IPS-20b (cell line): ENCODE results near the gene EMILIN2.

Experiments
- H3K27ac ChIP-seq: one replicate; pipeline ENCODE4 v1.5.1; 2013; ENCODE audit warnings: low read length
- H3K27me3 ChIP-seq: 2 replicates; pipeline ENCODE4 v1.6.1; 2013; ENCODE audit warnings: mild to moderate bottlenecking, low read length, inconsistent platforms; ENCODE audit not compliant: insufficient read depth
- H3K36me3 ChIP-seq: 2 replicates; pipeline ENCODE4 v1.6.1; 2013; ENCODE audit warnings: low read depth, mild to moderate bottlenecking, inconsistent platforms, low read length, moderate library complexity; ENCODE audit not compliant: insufficient read depth
- H3K4me1 ChIP-seq: 2 replicates; pipeline ENCODE4 v1.6.1; 2013; ENCODE audit warnings: mild to moderate bottlenecking, control low read depth, inconsistent platforms, low read length, moderate library complexity; ENCODE audit not compliant: insufficient read depth
- H3K4me3 ChIP-seq: 2 replicates; pipeline ENCODE4 v1.5.1; 2013; ENCODE audit warnings: mild to moderate bottlenecking, low read length, inconsistent platforms
- H3K9ac ChIP-seq: 2 replicates; pipeline ENCODE4 v1.6.1; 2013; ENCODE audit warnings: low read depth, mild to moderate bottlenecking, inconsistent platforms, low read length, moderate library complexity
- H3K9me3 ChIP-seq: 2 replicates; pipeline ENCODE4 v1.6.1; 2013; ENCODE audit warnings: mild to moderate bottlenecking, low read depth, low read length, inconsistent platforms; ENCODE audit not compliant: insufficient read depth

The EMILIN2 gene

DNA sequence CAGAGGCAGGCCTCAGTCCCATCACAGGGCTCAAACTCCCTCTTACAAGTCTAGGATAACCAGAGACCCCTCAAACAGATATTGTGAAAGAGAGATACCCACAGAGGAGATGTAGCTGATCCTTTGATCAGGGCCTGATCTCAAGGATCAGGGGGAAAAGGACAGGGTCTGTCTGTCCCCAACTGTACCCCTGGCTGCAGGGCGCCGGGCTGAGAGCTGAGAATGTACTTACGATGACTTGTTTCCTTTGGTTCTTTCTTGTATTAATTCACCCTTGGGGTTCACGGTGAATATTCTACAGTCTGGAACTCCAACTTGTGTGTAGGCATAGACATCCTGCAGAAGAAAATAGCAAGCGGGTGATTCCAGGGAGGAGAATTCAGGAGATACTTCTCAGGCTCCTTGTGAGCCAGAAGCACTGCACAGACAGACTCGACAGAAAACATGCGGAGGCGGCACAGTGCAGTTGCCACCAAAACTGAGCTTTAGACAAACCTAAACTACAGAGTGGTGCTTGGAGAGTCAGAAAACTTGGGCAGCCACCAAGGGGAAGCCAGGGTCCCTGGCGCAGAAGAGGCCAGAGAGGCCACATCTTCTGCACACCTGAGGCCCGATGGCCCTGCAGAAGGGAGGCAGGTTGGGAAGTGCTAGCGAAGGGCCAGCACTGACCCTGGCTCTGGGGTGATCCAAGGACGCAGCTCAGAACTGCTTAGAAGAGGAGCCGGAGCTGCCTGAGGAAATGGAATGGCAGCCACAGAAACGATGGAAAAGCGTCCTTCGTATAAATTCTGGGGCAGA is 73.9 kb downstream of the EMILIN2 start:
- no peaks in the 10 kb centered on the region for H3K9me3 ChIP-seq
- peaks cover 70% of the 10 kb centered on the region for H3K36me3 ChIP-seq
- no peak overlapping the region for H3K27ac ChIP-seq
- H3K4me3 ChIP-seq, result no peak overlapping the region
- H3K9ac ChIP-seq, result no peak overlapping the region
- H3K27me3 ChIP-seq, result no peaks in the 10 kb centered on the region
- peaks cover 19% of the 10 kb centered on the region; the same call in 1 of the 2 replicates for H3K4me1 ChIP-seq

DNA sequence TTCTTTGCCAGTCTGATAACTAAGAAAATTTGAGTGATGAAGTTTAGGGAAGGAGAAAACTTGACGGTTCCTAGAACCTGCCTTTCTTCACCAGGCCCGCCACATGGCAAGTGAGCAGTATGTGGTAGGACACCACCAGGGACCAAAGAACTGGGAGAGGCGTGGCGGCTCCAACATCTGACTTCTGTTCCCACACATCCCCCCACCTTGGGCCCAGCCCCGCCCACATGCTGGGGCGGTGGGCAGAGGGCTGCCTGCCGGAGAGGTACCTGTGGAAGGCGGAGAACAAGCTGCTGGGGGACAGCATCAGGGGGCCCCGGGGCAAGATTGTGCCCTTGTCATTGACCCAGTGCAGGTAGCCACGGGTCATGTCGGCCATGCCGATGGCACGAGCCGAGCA is 75.0 kb downstream of the EMILIN2 start:
- H3K4me3 ChIP-seq, result no peak overlapping the region
- H3K27ac ChIP-seq, result no peak overlapping the region
- no peaks in the 10 kb centered on the region for H3K9me3 ChIP-seq
- H3K36me3 ChIP-seq, result peaks cover 77% of the 10 kb centered on the region
- no peaks in the 10 kb centered on the region for H3K27me3 ChIP-seq
- H3K4me1 ChIP-seq, result peaks cover 11% of the 10 kb centered on the region; the same call in 1 of the 2 replicates
- H3K9ac ChIP-seq, result no peak overlapping the region

DNA sequence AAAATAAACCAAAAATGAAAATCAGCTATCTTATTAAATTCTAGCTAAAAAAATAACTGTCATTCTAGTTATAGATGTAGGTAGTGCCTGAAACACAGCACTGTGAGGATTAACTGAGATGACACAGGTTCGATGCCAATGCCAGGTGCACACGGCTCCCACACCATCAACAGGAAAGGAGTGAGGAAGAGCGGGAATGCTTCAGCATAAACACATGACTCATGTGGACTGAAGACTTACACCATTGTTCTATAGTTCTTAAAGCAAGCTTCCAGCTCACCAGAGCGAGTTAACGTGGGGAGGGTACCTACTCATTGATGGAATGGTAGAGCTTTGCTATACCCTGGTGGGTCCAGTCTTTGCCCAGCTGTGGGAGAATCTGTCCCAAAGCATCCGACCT is 76.7 kb downstream of the EMILIN2 start:
- Histone ChIP-seq H3K4me1 (no peaks in the 10 kb centered on the region; the same call in 1 of the 2 replicates), H3K27me3 (no peaks in the 10 kb centered on the region), H3K27ac (no peak overlapping the region), H3K9ac (no peak overlapping the region), H3K4me3 (no peak overlapping the region), H3K36me3 (peaks cover 90% of the 10 kb centered on the region), H3K9me3 (no peaks in the 10 kb centered on the region)

DNA sequence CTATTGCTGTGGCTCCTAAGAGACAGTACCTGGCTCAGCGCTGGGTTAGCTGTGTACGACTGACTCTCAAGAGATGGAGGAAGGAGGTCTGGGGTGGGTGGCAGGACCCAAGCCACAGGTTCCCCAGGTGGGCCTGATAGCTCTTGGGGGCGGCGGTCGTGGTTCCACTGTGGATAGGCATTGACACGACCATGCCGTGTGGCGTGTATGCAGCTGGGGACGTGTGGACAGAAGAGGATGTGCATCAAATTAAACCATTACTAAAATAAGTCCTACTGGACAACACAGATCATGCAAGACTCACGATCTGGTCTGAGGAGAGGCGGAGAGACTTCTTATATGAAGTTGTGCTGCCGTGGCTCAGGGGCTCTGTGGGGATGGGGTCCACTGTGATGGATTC is 78.1 kb downstream of the EMILIN2 start:
- no peak overlapping the region for H3K27ac ChIP-seq
- no peaks in the 10 kb centered on the region for H3K27me3 ChIP-seq
- H3K36me3 ChIP-seq, result peaks cover 91% of the 10 kb centered on the region
- no peak overlapping the region for H3K4me3 ChIP-seq
- no peaks in the 10 kb centered on the region for H3K4me1 ChIP-seq
- H3K9ac ChIP-seq, result no peak overlapping the region
- no peaks in the 10 kb centered on the region for H3K9me3 ChIP-seq

DNA sequence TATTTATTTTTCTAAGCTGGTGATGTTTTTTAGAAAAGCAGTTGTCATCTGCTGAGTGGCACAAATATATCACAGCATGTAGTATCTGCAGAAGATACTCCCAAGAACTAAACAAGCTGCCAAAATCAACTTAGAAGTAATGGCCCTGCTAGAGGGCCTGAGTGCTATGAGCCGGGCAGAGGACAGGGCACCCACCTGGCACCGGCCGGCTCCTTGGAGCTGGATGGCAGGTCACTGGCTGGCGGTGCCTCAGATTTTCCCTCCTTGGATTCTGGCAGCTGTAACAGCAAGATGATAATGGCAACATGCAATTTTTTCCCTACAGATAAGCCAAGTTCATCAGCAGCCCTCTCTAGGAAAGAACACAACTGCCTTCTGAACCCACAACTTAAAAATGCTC is 79.7 kb downstream of the EMILIN2 start:
- no peak overlapping the region for H3K27ac ChIP-seq
- no peaks in the 10 kb centered on the region for H3K27me3 ChIP-seq
- H3K4me1 ChIP-seq, result no peaks in the 10 kb centered on the region
- H3K9ac ChIP-seq, result no peak overlapping the region
- no peak overlapping the region for H3K4me3 ChIP-seq
- no peaks in the 10 kb centered on the region for H3K9me3 ChIP-seq
- peaks cover 90% of the 10 kb centered on the region for H3K36me3 ChIP-seq

DNA sequence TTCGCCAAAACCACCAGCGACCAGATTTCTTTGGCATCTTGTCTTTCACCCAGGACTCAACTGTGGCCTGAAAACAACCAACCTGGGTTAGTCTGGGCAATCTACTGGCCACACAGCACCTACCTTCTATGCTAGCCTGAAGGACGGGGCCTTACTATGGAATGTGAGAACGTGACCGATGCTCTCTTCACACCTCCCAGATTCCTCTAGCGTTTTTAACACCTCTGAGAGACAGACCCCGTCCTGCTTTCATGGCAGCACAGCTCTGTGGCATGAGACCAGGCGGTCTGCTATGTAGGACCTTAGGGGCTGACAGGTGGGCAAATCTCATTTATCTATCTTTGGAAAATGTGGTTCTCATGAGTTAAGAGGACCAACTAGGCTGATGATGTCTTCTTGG is 80.9 kb downstream of the EMILIN2 start:
- peaks cover 80% of the 10 kb centered on the region for H3K36me3 ChIP-seq
- no peaks in the 10 kb centered on the region for H3K27me3 ChIP-seq
- no peak overlapping the region for H3K9ac ChIP-seq
- H3K4me3 ChIP-seq, result no peak overlapping the region
- no peaks in the 10 kb centered on the region for H3K4me1 ChIP-seq
- no peaks in the 10 kb centered on the region for H3K9me3 ChIP-seq
- H3K27ac ChIP-seq, result no peak overlapping the region

DNA sequence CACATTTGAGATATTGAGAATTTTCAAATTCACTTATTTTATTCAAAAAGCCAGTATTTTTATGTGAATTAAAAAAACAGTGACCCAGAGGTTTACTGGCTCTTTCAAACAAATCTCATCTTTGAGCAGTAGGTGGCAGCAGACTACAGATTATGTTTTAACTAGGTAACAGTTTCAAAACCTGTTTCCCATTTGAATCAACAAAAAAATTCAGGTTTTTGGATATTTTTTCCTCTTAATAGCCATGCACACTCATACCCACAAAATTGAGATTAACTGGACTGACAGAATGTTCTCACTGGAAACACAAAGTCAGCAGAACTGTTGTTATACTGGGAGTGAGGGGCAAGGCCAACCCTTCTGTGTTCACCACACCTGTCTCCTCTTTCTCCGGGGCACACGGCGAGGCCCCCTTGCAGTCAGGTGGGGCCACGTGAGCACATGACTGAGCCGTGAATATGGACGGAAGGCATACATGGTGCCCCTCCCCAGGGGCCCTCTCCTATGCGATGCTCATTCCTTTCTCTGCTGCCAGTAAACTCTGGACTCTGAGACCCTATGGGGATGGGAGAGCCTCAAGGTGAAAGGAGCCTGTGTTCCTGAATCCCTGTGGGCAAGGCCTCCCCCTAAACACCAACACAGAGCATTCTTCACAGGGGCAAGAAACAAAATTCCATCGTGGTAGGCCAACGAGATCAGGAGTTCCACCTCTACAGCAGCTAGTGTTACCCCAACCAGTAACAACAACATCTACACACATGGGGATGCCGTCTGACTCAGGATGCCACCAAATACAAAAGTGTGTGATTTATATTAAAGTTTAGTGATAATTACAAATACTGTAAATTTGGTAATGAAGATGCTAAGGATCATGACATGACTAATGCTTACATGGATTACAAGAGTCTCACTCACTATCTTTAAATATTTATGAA is 85.7 kb downstream of the EMILIN2 start:
- Histone ChIP-seq H3K36me3 (peaks cover 76% of the 10 kb centered on the region), H3K9ac (0 out of 2 replicates have a peak overlapping the region, but pooled peaks have one; percentile 13)

DNA sequence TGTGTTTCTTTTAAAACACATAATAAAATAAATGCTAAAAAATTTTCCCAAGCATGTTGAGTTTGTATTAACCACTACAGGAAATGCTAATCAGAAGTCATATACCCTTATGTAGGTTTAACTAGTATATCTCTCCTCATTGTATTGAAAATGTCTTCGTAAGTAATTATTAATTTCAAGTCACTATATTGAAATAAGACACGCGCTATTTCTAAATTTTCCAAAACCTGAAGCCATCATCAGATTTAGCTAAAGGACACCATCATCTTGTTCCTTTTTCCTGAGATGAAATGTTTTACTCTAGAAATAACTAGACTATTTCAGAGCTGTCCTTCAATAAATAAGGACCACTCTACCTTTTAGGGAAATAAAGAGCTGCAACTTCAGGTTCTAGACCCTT is 87.2 kb downstream of the EMILIN2 start:
- no peaks in the 10 kb centered on the region for H3K27me3 ChIP-seq
- peaks cover 75% of the 10 kb centered on the region for H3K36me3 ChIP-seq
- no peak overlapping the region for H3K9ac ChIP-seq
- H3K4me3 ChIP-seq, result no peak overlapping the region
- H3K4me1 ChIP-seq, result no peaks in the 10 kb centered on the region
- H3K9me3 ChIP-seq, result no peaks in the 10 kb centered on the region
- no peak overlapping the region for H3K27ac ChIP-seq

More for the DNA sequence above, 85.7 kb downstream of the EMILIN2 start:
- Histone ChIP-seq H3K4me3 (no peak overlapping the region), H3K4me1 (no peaks in the 10 kb centered on the region), H3K27me3 (no peaks in the 10 kb centered on the region), H3K9me3 (no peaks in the 10 kb centered on the region), H3K27ac (no peak overlapping the region)

DNA sequence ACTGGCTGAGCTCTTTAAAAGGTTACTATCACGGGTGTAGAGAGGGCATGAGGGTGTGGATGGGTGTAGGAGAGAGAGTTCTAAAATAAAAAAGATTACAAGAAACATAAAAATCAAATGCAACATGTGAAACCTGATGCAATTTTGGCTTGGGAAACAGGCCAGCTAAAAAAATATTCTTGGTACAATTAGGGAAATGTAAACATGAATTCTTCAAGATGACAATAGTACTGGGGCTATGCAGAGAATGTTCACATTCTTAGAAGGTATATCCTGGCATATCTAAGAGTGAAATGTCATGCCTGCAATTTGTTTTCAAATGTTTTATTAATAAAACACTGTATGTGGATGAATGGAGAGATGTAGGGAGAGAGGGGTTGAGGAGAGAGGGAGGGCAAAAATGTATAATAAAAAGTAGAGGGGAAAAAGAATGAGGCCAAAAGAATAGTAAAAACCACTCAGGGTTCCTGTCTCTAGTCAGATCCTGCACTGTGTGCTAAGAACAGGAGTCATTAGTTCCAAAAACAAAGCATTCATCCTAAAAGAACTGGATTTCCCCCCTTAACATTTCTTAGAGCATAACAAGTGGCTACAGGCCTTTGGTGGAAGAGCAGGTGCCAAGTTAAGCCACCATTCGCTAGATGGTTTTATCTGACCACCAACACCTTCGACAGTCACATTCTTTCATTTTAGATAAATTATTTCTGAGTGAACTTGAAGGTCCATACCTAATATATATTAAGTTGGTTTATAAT is 88.8 kb downstream of the EMILIN2 start:
- H3K4me3 ChIP-seq, result no peak overlapping the region

DNA sequence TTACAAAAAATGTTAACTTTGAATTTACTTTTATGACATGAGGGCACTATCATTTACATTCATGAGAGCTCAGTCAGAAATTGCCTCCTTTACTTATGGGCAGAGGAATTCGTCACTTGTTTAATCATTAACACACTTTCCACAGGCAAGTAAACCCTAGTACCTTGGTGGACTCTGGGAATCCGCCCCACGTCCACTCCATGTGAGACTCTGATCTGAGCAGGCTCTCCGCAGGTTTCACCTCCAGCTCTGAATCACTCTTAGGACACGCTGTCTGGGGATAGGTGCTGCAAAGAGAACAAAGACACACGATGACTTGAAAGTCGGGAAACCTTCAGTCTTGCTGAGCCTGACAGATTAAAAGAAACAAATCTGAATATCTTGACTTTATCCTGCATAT is 92.5 kb downstream of the EMILIN2 start:
- Histone ChIP-seq H3K36me3 (peaks cover 47% of the 10 kb centered on the region), H3K4me3 (no peak overlapping the region), H3K4me1 (no peaks in the 10 kb centered on the region), H3K27me3 (no peaks in the 10 kb centered on the region), H3K9ac (no peak overlapping the region), H3K27ac (no peak overlapping the region), H3K9me3 (no peaks in the 10 kb centered on the region)

More for the DNA sequence above, 88.8 kb downstream of the EMILIN2 start:
- Histone ChIP-seq H3K27me3 (no peaks in the 10 kb centered on the region), H3K4me1 (no peaks in the 10 kb centered on the region), H3K9me3 (no peaks in the 10 kb centered on the region), H3K27ac (no peak overlapping the region), H3K9ac (no peak overlapping the region), H3K36me3 (peaks cover 69% of the 10 kb centered on the region)

DNA sequence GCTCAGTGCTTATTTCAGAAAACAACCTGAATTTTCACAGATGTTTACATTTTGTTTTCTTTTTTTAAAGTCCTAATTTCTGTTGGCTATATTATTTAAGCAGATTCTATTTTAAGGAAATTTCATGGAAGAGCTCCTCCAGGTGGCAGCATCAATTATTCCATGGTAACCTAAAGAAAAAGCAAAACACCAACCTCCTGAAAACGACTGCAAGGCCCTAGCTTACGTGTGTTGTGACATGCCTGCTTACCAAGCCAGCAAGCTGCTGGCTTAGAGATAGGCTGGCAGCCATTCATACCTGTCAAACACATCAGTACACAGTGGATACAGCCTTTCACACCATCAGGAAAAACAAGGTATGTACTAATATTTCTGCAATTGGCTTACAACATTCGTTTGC is 101.2 kb downstream of the EMILIN2 start:
- Histone ChIP-seq H3K4me1 (no peaks in the 10 kb centered on the region), H3K36me3 (peaks cover 42% of the 10 kb centered on the region), H3K9me3 (no peaks in the 10 kb centered on the region), H3K9ac (no peak overlapping the region), H3K27me3 (no peaks in the 10 kb centered on the region), H3K27ac (no peak overlapping the region), H3K4me3 (no peak overlapping the region)
